Mucosa of descending colon (tissue), 3 donors: ENCODE data around the gene SF1. TPM values are rescaled to one million over a fixed set of nuclear protein-coding genes. Genes with fewer than 3 reads are reported as not detected.

Experiments used
- ATAC-seq: fragments of 200-7000 bp; cut with Tn5 transposase; one replicate; pipeline ENCODE4 v1.9.1; 2020; ENCODE audit warnings: mild to moderate bottlenecking, moderate library complexity
- DNase-seq, 3 donors: peaks; one replicate each; pipeline ENCODE4 v3.0.0-alpha.2; 2020
- H3K36me3 ChIP-seq: fragments of 200-600 bp; one replicate; pipeline ENCODE4 v1.8.0; 2021; ENCODE audit warnings: low read depth, mild to moderate bottlenecking
- H3K4me1 ChIP-seq: fragments of 200-600 bp; one replicate; pipeline ENCODE4 v1.8.0; 2021; ENCODE audit warnings: low read depth, mild to moderate bottlenecking
- H3K4me3 ChIP-seq: fragments of 200-600 bp; one replicate; pipeline ENCODE4 v1.8.0; 2021; ENCODE audit warnings: mild to moderate bottlenecking
- H3K9me3 ChIP-seq: fragments of 200-600 bp; one replicate; pipeline ENCODE4 v1.8.0; 2021; ENCODE audit warnings: mild to moderate bottlenecking
- CTCF ChIP-seq: fragments of 200-600 bp; IDR thresholded peaks from one replicate; pipeline ENCODE4 v1.8.0; 2022; ENCODE audit warnings: antibody characterized with exemption, mild to moderate bottlenecking
- intact Hi-C, 2 donors: fragments of 100-400 bp; cut with DNase I in 1 of 2; cut with micrococcal nuclease in 1 of 2; formaldehyde crosslinking; loops; one replicate each; pipeline versions ENCODE4 v1.11.0 to v1.11.1; 2022; cut with DNase I, micrococcal nuclease
- total RNA-seq, 3 donors: library from RNA; stranded (reverse); fragmentation: NEBNext Ultra II Directional in 2 of 3; extraction: Animal tissue kit (Norgen Biotek cat#: 25700) in 2 of 3; gene quantifications; one replicate each; pipeline versions ENCODE4 v1.2.1 to v1.2.4, GENCODE V29; 2021 to 2023
- donor health status: DM: no; HTN: no; CAD: no; lungs with moderate emphysema.
- donor health status: DM: no; HTN: no; CAD: no.
- donor health status: DM: no; HTN: yes; CAD: no.

The SF1 gene
- total RNA-seq, 3 donors from 2014 or later, result 223 to 317 (median 241) TPM

- no peak for TF ChIP-seq CTCF
- no peaks in the 10 kb centered on the region for H3K4me1 ChIP-seq
- no peaks in the 10 kb centered on the region for H3K9me3 ChIP-seq
- ATAC-seq (no peak), DNase-seq (no peak)
- no peaks in the 10 kb centered on the region for H3K36me3 ChIP-seq
- intact Hi-C loops, result no loop called here
- H3K4me3 ChIP-seq, result no peak overlapping the region
Measured at GRCh38 chr11:64721359-64721699, 57.0 kb downstream of the SF1 start.

- Histone ChIP-seq H3K4me1 (no peaks in the 10 kb centered on the region), H3K4me3 (no peak overlapping the region), H3K9me3 (no peaks in the 10 kb centered on the region), H3K36me3 (no peaks in the 10 kb centered on the region)
- ATAC-seq (no peak), DNase-seq (no peak)
- intact Hi-C loops, result no loop called here
- TF ChIP-seq CTCF, result no peak
Measured at GRCh38 chr11:64720640-64721358, 57.5 kb downstream of the SF1 start.

GRCh38 chr11:64720167-64720566, 58.2 kb downstream of the SF1 start:
- H3K4me3 ChIP-seq, result no peak overlapping the region
- DNase-seq (no peak), ATAC-seq (no peak)
- H3K9me3 ChIP-seq, result no peaks in the 10 kb centered on the region
- H3K4me1 ChIP-seq, result no peaks in the 10 kb centered on the region
- no peaks in the 10 kb centered on the region for H3K36me3 ChIP-seq
- intact Hi-C loops, result no loop called here
- no peak for TF ChIP-seq CTCF

- Histone ChIP-seq H3K4me1 (no peaks in the 10 kb centered on the region), H3K36me3 (no peaks in the 10 kb centered on the region), H3K4me3 (no peak overlapping the region), H3K9me3 (no peaks in the 10 kb centered on the region)
- TF ChIP-seq CTCF, result no peak
- ATAC-seq, result no peak
- intact Hi-C loops, result no loop called here
- no peak for DNase-seq
Measured at GRCh38 chr11:64719406-64719805, 58.9 kb downstream of the SF1 start.

GRCh38 chr11:64718780-64719124, 59.6 kb downstream of the SF1 start:
- intact Hi-C loops, result no loop called here
- DNase-seq (no peak), ATAC-seq (no peak)
- Histone ChIP-seq H3K9me3 (no peaks in the 10 kb centered on the region), H3K4me3 (no peak overlapping the region), H3K4me1 (no peaks in the 10 kb centered on the region), H3K36me3 (no peaks in the 10 kb centered on the region)
- no peak for TF ChIP-seq CTCF
